Neural progenitor cell (in vitro differentiated cells): ENCODE results near the gene SLC39A12. TPM values are rescaled to one million over a fixed set of nuclear protein-coding genes. Genes with fewer than 3 reads are reported as not detected.

Experiments used
- DNase-seq: peaks from one replicate; pipeline ENCODE4 v3.0.0-alpha.2; 2016; ENCODE audit warnings: low spot score
- H2AFZ ChIP-seq: fragments of 200-600 bp; sonication (generic); replicated peaks from 2 replicates; pipeline ENCODE4 v1.6.1; 2016; ENCODE audit warnings: antibody characterized with exemption
- H3F3A ChIP-seq: fragments of 200-600 bp; sonication (generic); 2 replicates; pipeline ENCODE4 v1.6.1; 2016; ENCODE audit warnings: antibody characterized with exemption, low read depth
- H3K27ac ChIP-seq: fragments of 200-600 bp; sonication (generic); 2 replicates; pipeline ENCODE4 v1.5.1; 2016; ENCODE audit warnings: mild to moderate bottlenecking
- H3K27me3 ChIP-seq: fragments of 200-600 bp; sonication (generic); 2 replicates; pipeline ENCODE4 v1.6.1; 2016; ENCODE audit warnings: mild to moderate bottlenecking, moderate library complexity
- H3K36me3 ChIP-seq: fragments of 200-600 bp; sonication (generic); 2 replicates; pipeline ENCODE4 v1.5.1; 2016
- H3K4me1 ChIP-seq: fragments of 200-600 bp; sonication (generic); 2 replicates; pipeline ENCODE4 v1.6.1; 2016; ENCODE audit warnings: mixed run types
- H3K4me2 ChIP-seq: fragments of 200-600 bp; sonication (generic); 2 replicates; pipeline ENCODE4 v1.6.1; 2016
- H3K4me3 ChIP-seq: fragments of 200-600 bp; sonication (generic); 2 replicates; pipeline ENCODE4 v1.5.1; 2016
- H3K79me2 ChIP-seq: fragments of 200-600 bp; sonication (generic); 2 replicates; pipeline ENCODE4 v1.6.1; 2016; ENCODE audit warnings: low read depth
- H3K9ac ChIP-seq: fragments of 200-600 bp; sonication (generic); 2 replicates; pipeline ENCODE4 v1.6.1; 2016
- H3K9me3 ChIP-seq: fragments of 200-600 bp; sonication (generic); 2 replicates; pipeline ENCODE4 v1.5.1; 2016; ENCODE audit warnings: low read depth
- H4K20me1 ChIP-seq: fragments of 200-600 bp; sonication (generic); 2 replicates; pipeline ENCODE4 v1.6.1; 2016; ENCODE audit warnings: low read depth
- H3K27ac Mint-ChIP-seq: 3 replicates; pipeline ENCODE4 v1.8.0; 2021; ENCODE audit warnings: mixed read lengths
- H3K27me3 Mint-ChIP-seq: 2 replicates; pipeline ENCODE4 v1.8.0; 2022; ENCODE audit warnings: low read depth, mild to moderate bottlenecking, inconsistent platforms, moderate library complexity, mixed read lengths; ENCODE audit not compliant: insufficient read depth
- H3K36me3 Mint-ChIP-seq: 3 replicates; pipeline ENCODE4 v1.8.0; 2021; ENCODE audit warnings: mixed read lengths
- H3K4me1 Mint-ChIP-seq: 3 replicates; pipeline ENCODE4 v1.8.0; 2021; ENCODE audit warnings: mixed read lengths
- H3K4me3 Mint-ChIP-seq: 3 replicates; pipeline ENCODE4 v1.8.0; 2021; ENCODE audit warnings: mild to moderate bottlenecking, moderate library complexity, mixed read lengths
- H3K9me3 Mint-ChIP-seq: 3 replicates; pipeline ENCODE4 v1.8.0; 2020; ENCODE audit warnings: mixed read lengths
- EZH2 ChIP-seq: fragments of 200-600 bp; sonication (generic); IDR thresholded peaks from 2 replicates; pipeline ENCODE4 v1.6.1; 2017; ENCODE audit warnings: antibody characterized with exemption, mild to moderate bottlenecking, moderate library complexity
- EZH2phosphoT487 ChIP-seq: fragments of 200-600 bp; sonication (generic); IDR thresholded peaks from 2 replicates; pipeline ENCODE4 v1.6.1; 2017; ENCODE audit warnings: antibody characterized with exemption
- total RNA-seq: library from RNA; depleted of rRNA; stranded (reverse); fragments of >200 nt; gene quantifications from 2 replicates; pipeline ENCODE4 v1.2.3, GENCODE V29; 2015; ENCODE audit warnings: low replicate concordance
- TF ChIP-seq, protein P1 (sequence below): fragments of 200-600 bp; sonication (generic); IDR thresholded peaks from 2 replicates; pipeline ENCODE4 v1.5.1; 2017; ENCODE audit warnings: antibody characterized with exemption, mild to moderate bottlenecking

The SLC39A12 gene
- total RNA-seq, 1 donor from 2014 or later = 0.22 TPM

DNA sequence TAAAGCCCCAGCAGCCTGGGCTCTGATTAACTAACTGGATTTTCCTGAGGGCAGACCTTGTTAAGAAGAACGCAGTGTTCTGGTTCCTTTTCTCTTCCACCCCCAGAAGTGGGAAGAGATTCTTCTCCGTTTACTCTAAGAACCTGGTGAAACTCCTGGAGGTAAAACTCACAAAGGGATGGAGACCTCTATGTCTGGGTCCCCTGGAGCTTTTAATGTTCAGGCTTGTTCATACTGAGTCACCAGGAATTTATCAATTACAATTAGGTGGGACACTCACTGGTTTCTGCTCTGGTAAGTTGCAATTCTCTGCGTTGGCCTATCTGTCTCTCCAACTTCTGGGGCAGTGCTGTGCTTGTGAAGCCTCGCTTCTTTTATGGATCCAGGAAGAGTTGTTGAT is 115.2 kb downstream of the SLC39A12 start:
- no peaks in the 10 kb centered on the region for H3K27me3 ChIP-seq
- no peak for DNase-seq
- no peaks in the 10 kb centered on the region for H3K4me1 ChIP-seq
- no peaks in the 10 kb centered on the region for H3K36me3 Mint-ChIP-seq
- H3K9me3 ChIP-seq = no peaks in the 10 kb centered on the region
- H3K27ac ChIP-seq = no peak overlapping the region
- TF ChIP-seq EZH2 = no peak
- TF ChIP-seq, protein P1, sequence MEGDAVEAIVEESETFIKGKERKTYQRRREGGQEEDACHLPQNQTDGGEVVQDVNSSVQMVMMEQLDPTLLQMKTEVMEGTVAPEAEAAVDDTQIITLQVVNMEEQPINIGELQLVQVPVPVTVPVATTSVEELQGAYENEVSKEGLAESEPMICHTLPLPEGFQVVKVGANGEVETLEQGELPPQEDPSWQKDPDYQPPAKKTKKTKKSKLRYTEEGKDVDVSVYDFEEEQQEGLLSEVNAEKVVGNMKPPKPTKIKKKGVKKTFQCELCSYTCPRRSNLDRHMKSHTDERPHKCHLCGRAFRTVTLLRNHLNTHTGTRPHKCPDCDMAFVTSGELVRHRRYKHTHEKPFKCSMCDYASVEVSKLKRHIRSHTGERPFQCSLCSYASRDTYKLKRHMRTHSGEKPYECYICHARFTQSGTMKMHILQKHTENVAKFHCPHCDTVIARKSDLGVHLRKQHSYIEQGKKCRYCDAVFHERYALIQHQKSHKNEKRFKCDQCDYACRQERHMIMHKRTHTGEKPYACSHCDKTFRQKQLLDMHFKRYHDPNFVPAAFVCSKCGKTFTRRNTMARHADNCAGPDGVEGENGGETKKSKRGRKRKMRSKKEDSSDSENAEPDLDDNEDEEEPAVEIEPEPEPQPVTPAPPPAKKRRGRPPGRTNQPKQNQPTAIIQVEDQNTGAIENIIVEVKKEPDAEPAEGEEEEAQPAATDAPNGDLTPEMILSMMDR = no peak
- TF ChIP-seq EZH2phosphoT487 = no peak
- H3K4me3 ChIP-seq = no peak overlapping the region
- no peaks in the 10 kb centered on the region for H3K36me3 ChIP-seq
- H3K4me1 Mint-ChIP-seq = no peaks in the 10 kb centered on the region
- H3K4me2 ChIP-seq = no peak overlapping the region
- H3K27ac Mint-ChIP-seq = no peak overlapping the region
- no peaks in the 10 kb centered on the region for H3K27me3 Mint-ChIP-seq
- H3K79me2 ChIP-seq = no peaks in the 10 kb centered on the region
- no peak overlapping the region for H3K9ac ChIP-seq
- peaks cover 7% of the 10 kb centered on the region for H3K9me3 Mint-ChIP-seq
- H2AFZ ChIP-seq = peak overlapping the region; percentile 57
- H4K20me1 ChIP-seq = no peaks in the 10 kb centered on the region
- no peak overlapping the region for H3K4me3 Mint-ChIP-seq
- no peaks in the 10 kb centered on the region for H3F3A ChIP-seq

- no peaks in the 10 kb centered on the region for H3K27me3 ChIP-seq
- H3K9me3 ChIP-seq = no peaks in the 10 kb centered on the region
- no peaks in the 10 kb centered on the region for H3K79me2 ChIP-seq
- Mint-ChIP-seq H3K4me1 (no peaks in the 10 kb centered on the region), H3K36me3 (no peaks in the 10 kb centered on the region), H3K9me3 (peaks cover 7% of the 10 kb centered on the region), H3K4me3 (no peak overlapping the region), H3K27ac (no peak overlapping the region), H3K27me3 (no peaks in the 10 kb centered on the region)
- no peak overlapping the region for H3K27ac ChIP-seq
- H4K20me1 ChIP-seq = no peaks in the 10 kb centered on the region
- H3K36me3 ChIP-seq = no peaks in the 10 kb centered on the region
- H3K4me2 ChIP-seq = no peak overlapping the region
- H3K4me3 ChIP-seq = no peak overlapping the region
- H2AFZ ChIP-seq = no peak overlapping the region
- H3K4me1 ChIP-seq = no peaks in the 10 kb centered on the region
- DNase-seq = no peak
- no peak overlapping the region for H3K9ac ChIP-seq
- no peaks in the 10 kb centered on the region for H3F3A ChIP-seq
- no peak for TF ChIP-seq EZH2phosphoT487
- TF ChIP-seq, protein P1 = no peak
- TF ChIP-seq EZH2 = no peak
These were observed 116.7 kb downstream of the SLC39A12 start for GRCh38 chr10:18068401-18068800.

DNA sequence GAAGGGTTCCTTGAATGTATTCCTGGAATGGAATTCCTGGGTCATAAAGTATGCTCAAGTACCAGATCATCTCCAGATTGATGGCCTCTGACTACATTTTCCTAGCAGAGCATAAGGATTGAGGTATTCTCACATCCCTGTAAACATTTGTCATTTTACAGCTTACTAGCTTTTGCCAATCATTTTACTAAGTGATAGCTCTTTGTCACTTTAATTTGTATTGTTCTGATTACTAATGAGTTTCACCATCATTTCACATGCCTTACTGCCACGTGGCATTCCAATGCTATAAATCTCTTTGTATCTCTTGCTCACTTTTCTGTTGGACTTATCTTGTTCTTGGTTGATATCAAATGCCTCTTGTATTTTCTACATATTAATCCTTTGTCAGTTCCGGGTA is 119.9 kb downstream of the SLC39A12 start:
- H2AFZ ChIP-seq = no peak overlapping the region
- H3K27me3 Mint-ChIP-seq = no peaks in the 10 kb centered on the region
- H3K27me3 ChIP-seq = no peaks in the 10 kb centered on the region
- H3K4me1 Mint-ChIP-seq = no peaks in the 10 kb centered on the region
- no peak for DNase-seq
- H3F3A ChIP-seq = no peaks in the 10 kb centered on the region
- H3K79me2 ChIP-seq = no peaks in the 10 kb centered on the region
- H3K9me3 ChIP-seq = no peaks in the 10 kb centered on the region
- no peaks in the 10 kb centered on the region for H3K36me3 Mint-ChIP-seq
- no peak overlapping the region for H3K9ac ChIP-seq
- H3K27ac ChIP-seq = no peak overlapping the region
- no peaks in the 10 kb centered on the region for H3K4me1 ChIP-seq
- H3K36me3 ChIP-seq = no peaks in the 10 kb centered on the region
- H3K4me3 Mint-ChIP-seq = no peak overlapping the region
- TF ChIP-seq, protein P1 = no peak
- TF ChIP-seq EZH2 (no peak), EZH2phosphoT487 (no peak)
- H3K27ac Mint-ChIP-seq = no peak overlapping the region
- no peak overlapping the region for H3K4me2 ChIP-seq
- H3K9me3 Mint-ChIP-seq = peaks cover 5% of the 10 kb centered on the region
- no peaks in the 10 kb centered on the region for H4K20me1 ChIP-seq
- H3K4me3 ChIP-seq = no peak overlapping the region
